Fibroblast of skin of back (primary cell): ENCODE measurements around the gene HRH3.

Source experiments
- DNase-seq: peaks from one replicate; pipeline ENCODE4 v3.0.0-alpha.2; 2013

HRH3 gene

DNA sequence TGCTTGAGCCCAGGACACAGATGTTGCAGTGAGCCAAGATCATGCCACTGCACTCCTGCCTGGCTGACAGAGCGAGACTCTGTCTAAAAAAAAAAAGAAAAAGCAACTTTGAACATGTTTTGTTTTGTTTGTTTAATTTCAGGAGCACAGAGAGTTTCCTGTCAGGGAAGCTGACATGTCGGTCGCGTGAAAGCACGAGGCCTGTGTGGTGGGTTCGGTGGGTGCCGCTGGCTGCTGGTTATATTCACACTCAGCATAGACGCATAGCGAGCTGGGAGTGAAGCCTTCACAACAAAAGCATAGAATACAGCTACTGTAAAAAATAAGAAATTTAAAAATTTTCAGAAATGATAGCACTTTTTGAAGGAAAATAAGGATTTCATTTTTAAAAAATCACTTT is 22.8 kb downstream of the HRH3 start:
- DNase-seq: no peak

DNA sequence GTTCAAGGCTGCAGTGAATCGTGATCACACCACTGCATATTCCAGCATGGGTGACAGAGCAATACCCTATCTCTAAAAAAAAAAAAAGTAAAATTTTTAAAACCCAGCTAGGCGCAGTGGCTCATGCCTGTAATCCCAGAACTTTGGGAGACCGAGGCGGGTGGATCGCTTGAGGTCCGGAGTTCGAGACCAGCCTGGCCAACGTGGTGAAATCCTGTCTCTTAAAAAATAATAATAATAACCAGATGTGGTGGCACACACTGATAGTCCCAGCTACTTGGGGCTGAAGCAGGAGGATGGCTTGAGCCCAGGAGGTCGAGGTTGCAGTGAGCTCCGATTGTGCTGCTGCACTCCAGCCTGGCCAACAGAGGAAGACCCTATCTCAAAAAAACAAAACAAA is 23.8 kb downstream of the HRH3 start:
- no peak for DNase-seq

DNA sequence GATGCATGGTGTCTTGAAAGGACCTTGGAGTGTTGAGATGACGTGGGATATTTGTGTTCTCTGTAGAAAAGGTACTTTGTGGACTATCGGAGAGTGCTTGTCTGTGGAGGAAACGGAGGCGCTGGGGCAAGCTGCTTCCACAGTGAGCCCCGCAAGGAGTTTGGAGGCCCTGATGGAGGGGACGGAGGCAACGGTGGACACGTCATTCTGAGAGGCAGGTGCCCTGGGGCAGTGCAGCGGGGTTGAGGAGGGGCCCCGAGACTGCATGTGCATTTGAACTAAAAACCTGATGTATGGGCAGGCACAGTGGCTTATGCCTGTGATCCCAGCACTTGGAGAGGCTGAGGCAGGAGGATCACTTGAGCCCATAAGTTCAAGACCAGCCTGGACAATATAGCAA is 24.3 kb downstream of the HRH3 start:
- no peak for DNase-seq

GRCh38 chr20:62195075-62195405 is 25.0 kb downstream of the HRH3 start:
- no peak for DNase-seq

- no peak for DNase-seq
These were observed 26.7 kb downstream of the HRH3 start for GRCh38 chr20:62193079-62194025.

- DNase-seq: no peak
These were observed 27.4 kb downstream of the HRH3 start for GRCh38 chr20:62192635-62193034.

GRCh38 chr20:62191781-62192559 is 28.1 kb downstream of the HRH3 start:
- no peak for DNase-seq

DNA sequence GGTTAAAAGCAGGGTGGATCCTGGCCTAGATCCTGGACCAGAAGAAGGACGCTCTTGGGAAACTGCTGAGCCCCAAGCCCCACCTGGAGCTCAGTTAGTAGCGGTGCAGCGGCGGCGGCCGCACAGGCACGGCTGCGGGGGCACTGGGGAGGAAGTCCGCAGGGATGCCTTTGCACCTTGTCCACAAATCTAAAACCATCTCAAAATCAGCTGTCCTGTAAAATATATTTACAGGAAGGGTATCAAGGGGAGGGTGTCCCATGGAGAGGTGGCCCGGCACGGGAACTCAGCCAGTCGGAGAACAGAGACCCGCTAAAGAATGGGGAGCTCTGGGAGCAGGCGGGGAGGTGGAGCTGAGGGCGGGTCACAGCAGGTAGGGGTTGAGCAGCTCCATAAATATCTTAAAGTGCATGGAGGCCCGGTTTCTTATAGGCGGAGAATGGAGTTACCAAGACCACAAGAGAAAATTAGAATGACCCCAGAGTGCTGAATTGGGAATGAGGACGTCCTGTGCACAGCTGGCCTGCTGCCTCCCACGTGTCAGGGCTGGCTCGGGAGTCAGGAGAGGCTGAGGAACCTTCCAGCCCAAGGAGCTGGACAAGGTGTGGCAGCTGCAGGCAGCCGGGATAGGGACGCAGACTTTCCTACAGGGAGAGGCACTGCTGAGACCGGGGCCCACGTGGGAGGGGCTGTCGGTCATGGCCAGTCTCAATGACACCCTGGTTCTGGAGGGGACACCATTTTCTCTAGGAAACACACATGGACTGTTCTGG is 29.3 kb downstream of the HRH3 start:
- no peak for DNase-seq

DNA sequence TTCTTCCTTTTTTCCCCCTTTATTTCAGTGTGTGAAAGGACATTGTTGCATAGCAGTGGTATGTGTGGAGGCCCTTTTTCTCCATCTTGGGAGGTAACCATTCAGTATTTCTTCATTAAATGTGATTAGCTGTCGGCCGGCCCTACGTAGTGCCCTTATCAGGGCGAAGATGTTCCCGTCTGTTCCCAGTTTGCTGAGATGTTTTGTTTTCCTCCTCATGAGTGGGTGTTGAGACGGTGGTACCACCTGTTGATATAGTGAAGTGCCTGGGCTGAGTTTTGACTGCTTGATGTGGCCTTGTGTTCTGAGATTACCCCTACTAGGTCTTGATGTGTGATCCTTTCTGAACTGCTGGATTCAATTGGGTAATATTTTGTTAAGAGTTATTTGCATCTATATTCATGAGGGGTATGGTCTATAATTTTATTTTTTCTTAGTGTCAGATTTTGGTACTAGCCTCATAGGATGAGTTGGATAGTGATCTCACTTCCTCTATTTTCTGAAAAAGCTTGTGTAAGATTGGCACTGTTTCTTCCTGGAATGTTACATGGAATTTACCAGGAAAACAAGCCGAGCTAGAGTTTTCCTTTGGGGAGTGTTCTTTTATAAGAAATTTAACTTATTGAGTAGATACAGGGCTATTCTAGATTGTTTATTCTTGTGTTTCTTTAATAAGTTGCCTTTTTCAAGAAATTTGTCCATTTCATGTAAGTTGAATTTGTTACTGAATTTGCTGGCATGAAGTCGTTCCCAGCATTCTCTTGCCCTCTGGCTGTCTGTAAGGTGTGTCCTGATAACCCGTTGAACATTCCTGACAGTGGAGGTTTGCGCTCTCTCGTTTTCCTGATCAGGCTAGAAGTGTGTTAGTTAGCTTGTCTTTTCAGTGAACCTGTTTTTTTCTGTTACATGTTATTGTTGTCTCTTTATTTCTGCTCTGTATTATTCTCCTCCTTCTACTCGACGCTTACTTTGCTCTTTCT is 32.9 kb downstream of the HRH3 start:
- peak; percentile 37 for DNase-seq

DNA sequence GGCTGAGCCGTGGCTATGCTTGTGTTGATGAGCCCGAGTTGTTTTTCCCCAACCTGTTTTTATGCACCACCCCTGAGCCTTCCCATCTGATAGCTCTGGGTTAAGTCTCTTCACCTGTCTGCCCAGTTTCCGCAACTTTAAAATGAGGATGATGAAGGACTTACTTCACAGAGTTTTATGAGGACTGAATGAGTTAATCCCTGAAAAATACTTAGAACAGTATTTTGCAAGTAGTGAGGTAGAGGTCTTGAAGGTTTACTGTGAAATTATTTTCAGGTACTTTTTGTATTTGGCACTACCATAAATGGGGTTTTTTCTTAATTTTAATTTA is 34.0 kb downstream of the HRH3 start:
- DNase-seq: no peak

DNA sequence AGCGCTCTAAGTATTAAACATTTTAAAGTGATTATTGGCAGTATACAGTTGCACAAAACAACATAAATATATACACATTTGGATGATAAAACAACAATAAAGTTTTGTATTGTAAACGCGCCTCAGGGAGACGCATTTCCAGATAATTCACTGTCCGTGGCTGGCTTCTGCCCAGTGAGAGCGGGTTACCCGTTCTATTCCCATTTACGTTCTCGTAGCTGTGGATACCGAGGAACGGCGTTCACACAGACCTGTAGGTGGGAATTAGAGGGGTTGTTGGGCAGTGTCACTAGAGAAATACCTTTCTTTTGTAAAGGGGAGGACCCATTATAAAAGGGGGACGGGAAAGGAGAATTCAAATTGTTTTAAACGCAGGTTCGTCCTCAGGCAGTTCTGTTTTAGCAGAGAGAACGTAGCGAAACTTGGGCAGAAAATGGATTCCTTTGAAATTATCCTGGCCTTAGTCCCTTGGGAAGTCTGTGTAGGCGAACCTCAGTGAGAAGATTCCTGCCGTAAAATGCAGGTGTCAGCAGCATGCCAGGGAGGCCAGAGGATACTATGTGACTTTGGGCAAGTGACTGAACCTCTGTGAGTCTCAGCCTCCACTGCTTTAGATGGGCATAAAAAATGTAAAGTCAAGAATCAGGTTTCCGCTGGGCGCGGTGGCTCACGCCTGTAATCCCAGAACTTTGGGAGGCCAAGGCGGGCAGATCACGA is 36.5 kb downstream of the HRH3 start:
- DNase-seq: no peak

DNA sequence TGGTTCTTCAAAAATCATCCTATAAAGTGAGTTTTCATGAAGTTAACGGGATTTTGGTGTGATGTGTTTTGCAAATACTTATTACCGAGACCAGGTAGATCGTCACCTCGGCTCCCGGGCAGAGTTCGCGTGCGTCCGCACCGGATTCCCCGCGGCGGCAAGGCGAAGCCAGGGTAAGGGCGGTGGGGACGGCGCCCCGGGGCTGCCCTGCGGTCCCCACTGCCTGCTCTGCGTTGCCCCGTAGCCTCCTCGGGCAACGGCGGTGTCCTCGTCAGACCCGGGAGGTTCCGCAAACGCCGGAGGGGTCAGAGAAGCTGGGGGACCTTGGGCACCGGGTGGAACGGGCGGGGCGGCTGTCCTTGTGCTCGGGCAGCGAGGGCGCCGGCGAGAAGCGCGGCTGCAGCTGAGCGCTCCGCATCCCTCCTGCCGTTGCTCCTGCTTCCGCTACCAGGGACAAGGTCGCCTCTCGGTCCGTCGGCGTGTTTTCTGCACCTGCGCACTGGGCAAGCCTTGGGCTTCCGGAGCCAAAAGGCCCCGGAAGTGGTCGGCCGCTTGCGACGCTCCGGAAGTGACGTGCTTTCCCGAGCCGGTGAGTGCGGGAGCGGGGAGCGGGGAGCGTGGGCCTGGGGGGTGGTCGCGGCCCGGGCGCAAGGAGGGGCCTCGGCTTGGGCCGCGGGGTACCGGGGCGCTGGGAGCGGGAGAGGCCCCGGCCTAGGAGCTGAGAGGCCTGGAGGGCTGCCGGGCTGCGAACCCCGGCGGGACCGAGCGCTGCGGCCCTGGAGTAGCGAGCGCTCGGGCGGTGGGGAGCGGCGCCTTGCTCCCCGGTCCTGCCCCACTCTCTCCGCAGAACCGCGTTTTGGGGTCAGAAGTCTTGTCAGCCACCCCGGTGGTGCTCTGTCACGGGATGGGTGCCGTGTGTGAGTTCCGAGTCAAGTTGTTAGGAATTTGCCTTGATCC is 37.3 kb downstream of the HRH3 start, which contains the start of gene MTG2:
Gene MTG2 (plus strand): TSS at position 560 of the 957 bp plus-strand sequence. CDS start 10,393 bp downstream, outside the sequence.
- DNase-seq: peak; percentile 96

- no peak for DNase-seq
These were observed 38.3 kb downstream of the HRH3 start for GRCh38 chr20:62181808-62182207.

DNA sequence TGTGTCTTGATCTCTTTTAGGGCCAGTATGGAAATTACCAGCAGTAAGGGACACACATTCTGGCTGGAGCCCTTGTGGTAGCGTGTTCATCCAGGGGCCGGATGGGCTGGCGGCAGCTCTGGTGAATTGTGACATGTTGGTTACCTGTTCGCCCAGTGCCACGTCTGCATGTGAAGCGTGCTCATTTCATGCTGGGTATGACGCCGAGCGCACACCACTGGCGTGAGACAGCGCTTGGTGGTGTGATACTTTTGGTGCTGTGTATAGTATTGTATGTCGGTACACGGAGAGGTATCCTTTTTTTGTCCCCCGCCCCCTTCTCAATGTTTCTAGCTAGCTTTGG is 40.9 kb downstream of the HRH3 start:
- no peak for DNase-seq

DNA sequence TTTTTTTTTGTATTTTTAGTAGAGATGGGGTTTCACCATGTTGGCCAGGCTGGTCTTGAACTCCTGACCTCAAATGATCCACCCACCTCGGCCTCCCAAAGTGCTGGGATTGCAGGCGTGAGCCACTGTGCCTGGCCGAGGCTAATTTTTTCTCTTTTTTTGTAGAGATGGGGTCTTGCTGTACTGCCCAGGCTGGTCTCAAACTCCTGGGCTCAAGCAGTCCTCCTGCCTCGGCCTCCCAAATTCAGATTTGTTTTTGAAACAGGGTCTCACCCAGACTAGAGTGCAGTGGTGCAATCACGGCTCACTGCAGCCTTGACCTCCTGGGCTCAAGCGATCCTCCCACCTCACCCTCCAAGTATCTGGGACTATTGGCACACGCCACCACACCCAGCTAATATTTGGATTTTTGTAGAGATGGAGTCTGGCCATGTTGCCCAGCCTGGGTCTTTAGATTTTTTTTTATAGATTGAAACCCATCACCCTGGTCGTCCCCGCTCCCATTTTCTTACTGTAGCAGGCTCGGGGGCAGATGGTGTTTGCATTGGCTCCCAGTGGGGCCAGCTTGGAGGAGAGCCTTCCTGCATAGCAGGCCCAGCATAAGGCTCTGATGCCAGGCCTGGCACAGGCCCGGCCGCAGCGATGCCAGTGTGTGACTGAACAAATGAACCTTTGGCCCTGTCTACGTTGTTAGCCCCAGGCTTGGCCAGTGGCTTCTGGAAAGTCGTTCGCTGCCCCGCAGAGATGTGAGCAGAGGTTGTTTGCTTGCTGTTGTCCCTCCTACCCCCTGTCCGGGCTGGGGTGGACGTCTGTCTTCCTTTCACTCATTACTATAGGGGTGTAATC is 41.5 kb downstream of the HRH3 start:
- DNase-seq: no peak

- DNase-seq: no peak
These were observed 42.8 kb downstream of the HRH3 start for GRCh38 chr20:62177307-62177706.

DNA sequence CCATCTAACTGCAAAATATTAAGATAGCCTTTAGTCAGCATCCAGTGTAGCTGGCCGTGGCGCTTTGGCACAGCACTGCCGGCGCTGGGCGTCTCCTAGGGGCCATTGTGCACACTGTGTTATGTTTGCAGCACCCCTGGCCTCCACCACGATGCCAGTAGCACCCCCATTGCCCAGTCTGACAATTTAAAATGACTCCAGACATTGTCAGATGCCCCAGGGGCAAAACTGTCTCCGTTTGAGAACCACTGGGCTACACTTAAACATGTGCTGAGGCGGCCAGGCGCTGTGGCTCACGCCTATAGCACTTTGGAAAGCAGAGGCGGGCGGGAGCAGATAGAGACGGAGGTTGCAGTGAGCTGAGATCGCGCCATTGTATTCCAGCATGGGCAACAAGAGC is 43.2 kb downstream of the HRH3 start:
- no peak for DNase-seq

DNA sequence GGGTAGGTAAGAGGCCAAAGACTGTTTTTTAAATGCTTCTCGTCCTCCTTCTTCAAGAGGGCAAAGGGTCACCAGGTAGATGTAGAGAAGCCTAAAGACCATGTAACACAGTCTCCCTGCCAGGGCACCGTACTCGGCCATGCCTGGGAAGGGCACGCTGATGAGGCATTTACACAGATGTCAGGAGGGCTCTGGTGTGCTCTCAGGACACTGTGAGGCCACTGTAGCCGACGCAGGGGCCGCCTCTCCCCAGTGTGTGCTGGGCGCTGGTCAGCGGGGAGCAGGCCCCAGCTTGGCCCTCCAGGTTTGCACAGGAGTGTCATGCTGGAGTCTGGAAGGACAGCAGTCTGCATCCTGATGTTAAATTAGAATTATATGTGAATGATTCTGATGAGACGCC is 44.4 kb downstream of the HRH3 start:
- no peak for DNase-seq
